ACHN (cell line): ENCODE measurements around the gene FIS1.
A peak's percentile ranks its signal among the peaks of the same experiment; 100 is the strongest.
"Not testable (repeated sequence)": the region's sequence is repeated elsewhere in the genome, so short reads cannot be mapped to it uniquely, and the experiment has no call there.

Experiments
- DNase-seq: peaks from one replicate; pipeline ENCODE4 v3.0.0-alpha.2; 2015
- in situ Hi-C: cut with HindIII; loops from 2 replicates; pipeline ENCODE4 v1.10.0; 2017; ENCODE audit warnings: low sequenced_read_pairs, low pct_ligation_motif_present, low pct_unique_long_range_greater_than_20kb

Gene FIS1

GRCh38 chr7:101216860-101217387, 28.0 kb downstream of the FIS1 start:
- DNase-seq: no peak
- in situ Hi-C loops: loop anchor here (5.0 kb wide), 1 partner anchor 40 kb away; no protein-coding TSS in a partner anchor

DNA sequence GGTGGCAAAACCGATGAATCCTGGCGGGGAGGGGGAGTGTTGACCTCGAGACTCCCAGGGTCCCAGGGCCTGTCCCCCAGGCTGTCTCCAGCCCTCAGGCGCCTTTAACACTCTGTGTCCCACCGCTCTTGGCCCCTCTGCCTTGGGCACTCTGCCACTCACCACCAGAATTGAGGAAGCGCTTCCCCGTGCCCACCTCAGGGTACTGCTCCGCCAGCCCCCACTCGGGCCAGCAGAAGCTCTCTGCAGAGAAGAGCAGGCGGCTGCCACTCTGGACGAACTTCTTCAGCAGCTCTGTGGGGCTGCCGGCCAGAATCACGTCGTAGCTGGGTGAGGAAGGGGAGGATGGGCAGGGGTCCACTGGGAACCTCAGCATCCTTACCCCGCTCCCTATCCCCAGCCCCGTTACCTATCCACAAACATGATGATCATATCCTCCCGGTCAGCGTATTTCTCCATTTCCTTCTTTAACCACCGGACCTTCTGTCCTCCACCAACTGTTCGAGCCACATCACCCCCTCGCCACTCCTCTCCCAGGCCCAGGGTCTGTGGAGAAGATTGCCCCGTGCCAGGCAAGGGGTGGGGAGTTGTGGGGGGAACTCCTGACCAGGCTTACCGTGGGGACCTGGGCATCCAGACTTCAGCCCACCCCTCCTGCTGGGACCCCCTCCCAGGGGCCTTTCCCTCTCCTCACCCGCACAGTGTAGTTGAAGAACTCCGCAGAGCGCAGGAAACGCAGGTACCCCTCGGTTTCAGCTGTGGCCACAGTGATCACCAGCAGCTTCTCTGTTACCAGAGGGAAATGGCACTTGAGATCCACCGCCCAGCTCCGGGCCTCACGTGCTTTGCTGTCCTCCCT, 28.7 kb downstream of the FIS1 start:
- peak; percentile 28 for DNase-seq

DNA sequence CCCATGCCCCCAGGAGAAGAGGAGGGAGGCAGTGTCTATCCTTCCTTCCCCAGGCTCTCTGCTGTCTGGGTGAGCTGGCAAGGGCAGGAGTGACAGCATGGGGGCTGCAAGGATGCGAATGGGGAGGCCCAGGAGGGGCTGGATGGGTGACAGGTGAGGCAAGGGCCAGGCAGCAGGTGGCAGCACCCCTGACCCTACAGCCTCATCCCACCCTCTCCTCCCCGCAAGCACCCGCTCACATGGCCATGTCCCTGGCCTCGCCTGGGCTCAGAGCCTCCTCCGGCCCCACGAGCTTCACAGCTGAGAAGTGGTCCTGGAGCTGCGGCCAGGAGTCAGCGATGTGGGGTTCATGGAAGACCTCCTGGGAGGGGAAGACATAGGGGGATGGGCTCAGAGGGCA, 32.9 kb downstream of the FIS1 start:
- in situ Hi-C loops: no loop called here
- no peak for DNase-seq

More for the DNA sequence above, 28.7 kb downstream of the FIS1 start:
- in situ Hi-C loops: loop anchor here (5.0 kb wide), 1 partner anchor 41 kb away; no protein-coding TSS in a partner anchor

GRCh38 chr7:101211501-101211900, 33.4 kb downstream of the FIS1 start:
- DNase-seq: no peak
- in situ Hi-C loops: no loop called here

- DNase-seq: no peak
- in situ Hi-C loops: no loop called here
These were observed 34.7 kb downstream of the FIS1 start for GRCh38 chr7:101210143-101210542.

GRCh38 chr7:101208794-101209193, 36.1 kb downstream of the FIS1 start:
- DNase-seq: no peak
- in situ Hi-C loops: no loop called here

DNA sequence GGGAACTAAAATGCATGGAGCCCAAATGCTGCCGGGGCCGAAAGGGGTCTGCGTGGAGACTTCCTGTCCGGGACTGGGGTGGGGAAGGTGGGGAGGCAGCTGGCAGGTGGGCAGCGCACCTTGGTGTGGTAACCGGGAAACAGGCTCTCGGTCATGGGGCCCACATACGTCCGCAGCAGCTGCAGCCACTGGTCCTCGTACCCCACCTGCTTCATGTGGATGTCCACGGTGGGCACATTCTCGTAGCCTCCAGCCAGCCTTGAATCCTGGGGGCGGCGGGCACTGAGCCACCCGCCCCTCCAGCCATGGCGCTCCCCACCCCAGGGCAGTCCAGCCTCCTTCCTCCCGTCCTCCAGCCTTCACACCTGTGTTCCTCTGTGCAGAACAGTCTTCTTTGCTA, 37.4 kb downstream of the FIS1 start:
- no peak for DNase-seq

GRCh38 chr7:101206665-101207042, 38.2 kb downstream of the FIS1 start:
- in situ Hi-C loops: no loop called here
- DNase-seq: no peak

More for the DNA sequence above, 37.4 kb downstream of the FIS1 start:
- in situ Hi-C loops: no loop called here

- no peak for DNase-seq
- in situ Hi-C loops: no loop called here
These were observed 38.8 kb downstream of the FIS1 start for GRCh38 chr7:101205901-101206664.

GRCh38 chr7:101203740-101204738, 40.8 kb downstream of the FIS1 start:
- in situ Hi-C loops, DNase-seq: not testable (repeated sequence)

DNA sequence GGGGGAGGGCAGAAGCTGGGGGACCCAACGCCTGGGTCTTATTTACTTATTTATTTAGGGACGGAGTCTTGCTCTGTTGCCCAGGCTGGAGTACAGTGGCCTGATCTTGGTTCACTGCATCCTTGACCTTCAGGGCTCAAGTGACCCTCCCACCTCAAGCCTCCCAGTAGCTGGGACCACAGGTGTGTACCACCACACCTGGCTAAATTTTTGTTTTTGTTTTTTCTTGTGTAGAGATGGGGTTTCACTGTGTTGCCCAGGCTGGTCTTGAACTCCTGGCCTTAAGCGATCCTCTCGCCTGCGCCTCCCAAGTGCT, 42.3 kb downstream of the FIS1 start:
- in situ Hi-C loops: no loop called here
- DNase-seq: no peak

DNA sequence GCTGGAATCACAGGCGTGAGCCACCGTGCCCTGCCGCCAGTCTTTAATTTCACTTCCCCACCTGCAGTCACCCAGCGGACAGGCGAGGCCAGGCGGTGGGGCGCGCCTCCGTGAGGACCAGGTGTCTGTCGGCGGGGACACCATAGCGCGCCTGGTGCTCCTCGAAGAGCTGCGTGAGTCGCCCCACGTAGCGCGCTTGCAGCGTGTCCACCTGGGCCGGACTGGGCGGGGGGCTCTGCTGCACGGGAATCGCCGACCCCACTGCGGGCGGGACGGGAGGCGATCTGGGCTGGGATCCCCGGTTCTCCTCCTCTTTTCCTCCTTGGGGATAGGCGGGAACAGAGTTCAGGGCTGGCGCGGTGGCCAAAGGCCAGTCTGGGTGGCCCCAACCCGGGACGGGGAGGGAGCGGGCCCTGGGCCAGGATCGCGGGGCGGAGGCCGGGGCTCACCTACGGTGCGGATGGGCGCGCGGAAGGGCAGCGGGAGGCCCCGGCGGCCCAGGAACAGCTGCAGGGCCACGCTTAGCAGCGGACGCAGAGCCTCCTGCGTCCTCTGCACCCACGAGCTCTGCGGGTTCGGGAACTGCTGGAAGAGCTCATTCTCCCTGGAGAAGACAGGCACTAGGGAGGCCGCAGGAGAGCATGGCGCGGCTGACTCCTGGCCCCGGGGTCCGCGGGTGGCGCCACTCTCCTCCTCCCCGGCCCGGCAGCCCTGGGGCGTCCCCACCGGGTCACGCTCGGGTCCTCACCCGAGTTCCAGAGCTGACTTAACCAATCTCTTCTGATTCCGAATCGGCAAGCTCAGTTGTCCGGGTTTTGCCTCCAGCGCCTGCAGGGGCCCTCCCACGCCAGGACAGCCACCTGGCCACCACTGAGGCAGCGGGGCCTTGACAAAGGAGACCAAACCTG, 42.9 kb downstream of the FIS1 start:
- DNase-seq: no peak
- in situ Hi-C loops: no loop called here

- DNase-seq: no peak
- in situ Hi-C loops: no loop called here
These were observed 43.9 kb downstream of the FIS1 start, which contains the start of gene MOGAT3 for GRCh38 chr7:101200862-101201599. MOGAT3 (minus strand) TSS chr7:101201036; CDS start chr7:101200854, 182 bp downstream.

DNA sequence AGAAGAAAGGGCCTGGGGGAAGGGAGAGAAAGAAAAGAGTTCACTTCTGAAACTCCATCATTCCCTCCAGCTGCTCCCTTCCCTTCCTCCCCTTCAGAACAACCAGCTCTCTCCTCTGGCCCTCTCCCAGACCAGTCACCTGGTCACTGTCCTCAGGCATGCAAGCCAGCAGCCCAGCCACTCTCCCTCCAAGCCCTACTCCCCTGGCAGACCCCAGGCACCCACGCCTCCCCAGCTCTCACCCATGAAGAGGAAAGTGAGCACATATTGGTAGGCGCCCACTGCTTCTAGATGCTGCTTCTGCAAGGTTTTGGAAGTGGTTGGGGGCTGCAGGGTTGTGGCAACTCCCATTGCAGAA, 44.4 kb downstream of the FIS1 start:
- no peak for DNase-seq
- in situ Hi-C loops: no loop called here

DNA sequence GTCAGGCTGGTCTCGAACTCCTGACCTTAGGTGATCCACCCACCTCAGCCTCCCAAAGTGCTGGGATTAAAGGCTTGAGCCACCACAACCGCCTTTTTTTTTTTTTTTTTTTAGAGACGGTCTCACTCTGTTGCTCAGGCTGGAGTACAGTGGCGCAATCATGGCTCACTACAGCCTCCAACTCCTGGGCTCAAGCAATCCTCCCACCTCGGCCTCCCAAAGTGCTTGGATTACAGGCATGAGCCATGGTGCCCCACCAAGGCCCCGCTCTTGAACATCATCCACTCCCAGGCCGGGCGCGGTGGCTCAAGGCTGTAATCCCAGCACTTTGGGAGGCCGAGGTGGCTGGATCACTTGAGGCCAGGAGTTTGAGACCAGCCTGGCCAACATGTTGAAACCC, 45.4 kb downstream of the FIS1 start:
- in situ Hi-C loops, DNase-seq: not testable (repeated sequence)

GRCh38 chr7:101198476-101198875, 46.4 kb downstream of the FIS1 start:
- in situ Hi-C loops: no loop called here

DNA sequence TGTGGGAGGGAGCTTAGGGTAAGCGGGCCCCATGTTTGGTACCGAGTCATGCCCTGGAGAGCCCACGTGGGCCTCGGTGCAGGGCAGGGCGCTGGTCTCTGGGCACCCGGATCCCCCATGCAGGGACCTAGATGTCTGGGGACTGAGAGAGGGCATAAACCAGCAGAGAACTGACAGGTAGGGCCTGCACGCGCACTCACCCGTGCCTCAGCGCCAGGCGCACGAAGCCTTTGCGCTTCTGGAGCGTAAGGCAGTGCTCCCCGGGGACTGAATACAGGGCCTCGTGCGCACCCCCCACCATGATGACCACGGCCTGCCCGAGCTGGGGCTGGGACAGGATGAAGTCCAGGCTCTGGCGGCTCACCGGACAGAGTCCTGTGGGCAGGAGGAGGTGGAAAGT, 46.9 kb downstream of the FIS1 start:
- no peak for DNase-seq

More at GRCh38 chr7:101198476-101198875, 46.4 kb downstream of the FIS1 start:
- no peak for DNase-seq

More for the DNA sequence above, 46.9 kb downstream of the FIS1 start:
- in situ Hi-C loops: no loop called here
